Endothelial cell of umbilical vein (primary cell): ENCODE results near the gene RELL1. TPM values are rescaled to one million over a fixed set of nuclear protein-coding genes. Genes with fewer than 3 reads are reported as not detected.

Experiments used
- BruUV-seq: library from RNA; stranded (reverse); fragments of 400-500 nt; replicated peaks from 2 replicates; lab custom pipeline; 2021; lab: Mats Ljungman, UMichigan
- CTCF ChIA-PET: fragments of 300-600, 350-600 bp; sonication (Branson Sonifier 250); formaldehyde crosslinking; loops from one replicate; lab custom pipeline; 2021; ENCODE audit warnings: antibody characterized with exemption, inconsistent platforms; lab: Charles Lee
- POLR2A ChIA-PET: fragments of 300-600, 350-600 bp; sonication (Branson Sonifier 250); formaldehyde crosslinking; loops from one replicate; lab custom pipeline; 2021; ENCODE audit warnings: antibody characterized with exemption, inconsistent platforms; lab: Charles Lee
- DNase-seq: peaks from one replicate; pipeline ENCODE4 v3.0.0-alpha.2; 2011; ENCODE audit warnings: low read depth, low spot score
- FAIRE-seq: peaks from 2 replicates; lab custom pipeline; 2011; peaks lifted over from hg19 to GRCh38; lab: Jason Lieb, UNC
- H2AFZ ChIP-seq: 2 replicates; pipeline ENCODE4 v1.6.0; 2012; ENCODE audit warnings: low read depth, low read length, control low read depth, inconsistent platforms
- H3K27ac ChIP-seq: 2 replicates; pipeline ENCODE4 v1.5.1; 2011; ENCODE audit warnings: low read depth, mild to moderate bottlenecking, control low read depth, low read length, moderate library complexity; ENCODE audit not compliant: insufficient read depth
- H3K27me3 ChIP-seq, 2 experiments: 2 replicates each; pipeline versions ENCODE4 v1.6.0 to v1.6.1; 2011; ENCODE audit warnings: low read length in 2 of 2, mixed read lengths in 1 of 2; ENCODE audit not compliant: control insufficient read depth in 2 of 2, insufficient read depth in 2 of 2
- H3K36me3 ChIP-seq, 2 experiments: 2 replicates in 1 of 2; 3 replicates in 1 of 2; pipeline ENCODE4 v1.5.1; 2011; ENCODE audit warnings: low read length in 2 of 2, mild to moderate bottlenecking in 1 of 2, moderate library complexity in 1 of 2; ENCODE audit not compliant: control insufficient read depth in 2 of 2, insufficient read depth in 2 of 2; ENCODE audit errors: extremely low read depth in 1 of 2
- H3K4me1 ChIP-seq: 3 replicates; pipeline ENCODE4 v1.5.1; 2011; ENCODE audit warnings: mild to moderate bottlenecking, low read length; ENCODE audit not compliant: control insufficient read depth, insufficient read depth; ENCODE audit errors: extremely low read depth
- H3K4me2 ChIP-seq: 2 replicates; pipeline ENCODE4 v1.6.1; 2011; ENCODE audit warnings: low read length, control low read depth, mixed read lengths; ENCODE audit not compliant: insufficient read depth
- H3K4me3 ChIP-seq, 3 experiments: fragments of 200-600 bp in 1 of 3; sonication (generic), shearing (Covaris generic) in 1 of 3; replicated peaks in 1 of 3; 2 replicates each; pipeline ENCODE4 v1.5.1; 2011 to 2016; ENCODE audit warnings: control low read depth in 3 of 3, low read length in 3 of 3, mild to moderate bottlenecking in 2 of 3, inconsistent platforms in 1 of 3, low read depth in 1 of 3, moderate library complexity in 1 of 3; ENCODE audit not compliant: insufficient read depth in 1 of 3
- H3K79me2 ChIP-seq: 2 replicates; pipeline ENCODE4 v1.6.0; 2012; ENCODE audit warnings: low read length, inconsistent platforms; ENCODE audit not compliant: control insufficient read depth, insufficient read depth
- H3K9ac ChIP-seq: replicated peaks from 2 replicates; pipeline ENCODE3; 2011; ENCODE audit warnings: low read length, control low read depth; ENCODE audit not compliant: insufficient read depth; ENCODE audit errors: extremely low read depth
- H3K9me1 ChIP-seq: replicated peaks from 3 replicates; pipeline ENCODE4 v1.6.0; 2011; ENCODE audit warnings: mild to moderate bottlenecking, low read length; ENCODE audit not compliant: control insufficient read depth, insufficient read depth; ENCODE audit errors: extremely low read depth
- H3K9me3 ChIP-seq: replicated peaks from 2 replicates; pipeline ENCODE4 v1.5.1; 2012; ENCODE audit warnings: low read length, inconsistent platforms; ENCODE audit not compliant: control insufficient read depth, insufficient read depth
- H4K20me1 ChIP-seq: replicated peaks from 2 replicates; pipeline ENCODE3; 2011; ENCODE audit warnings: mild to moderate bottlenecking, low read length; ENCODE audit not compliant: control insufficient read depth, insufficient read depth; ENCODE audit errors: extremely low read depth
- CTCF ChIP-seq, 2 donors: IDR thresholded peaks; 1 replicate in 1 of 2; 2 replicates in 1 of 2; pipeline ENCODE4 v1.5.1; 2011; ENCODE audit warnings: low read length in 2 of 2, mild to moderate bottlenecking in 2 of 2, moderate library complexity in 2 of 2, control low read depth in 1 of 2, inconsistent platforms in 1 of 2, low read depth in 1 of 2; ENCODE audit not compliant: insufficient read depth in 1 of 2; ENCODE audit errors: extremely low read depth in 1 of 2
- FOS ChIP-seq: IDR thresholded peaks from 2 replicates; pipeline ENCODE4 v1.6.1; 2011; ENCODE audit warnings: mild to moderate bottlenecking, low read length, moderate library complexity, borderline replicate concordance; ENCODE audit not compliant: insufficient read depth
- JUN ChIP-seq: IDR thresholded peaks from 2 replicates; pipeline ENCODE4 v1.6.1; 2011; ENCODE audit warnings: borderline replicate concordance, low read depth; ENCODE audit not compliant: insufficient read length, insufficient read depth
- POLR2A ChIP-seq: IDR thresholded peaks from 2 replicates; pipeline ENCODE4 v1.6.1; 2012; ENCODE audit warnings: low read depth, mild to moderate bottlenecking, control low read depth, low read length
- POLR2AphosphoS5 ChIP-seq: IDR thresholded peaks from 2 replicates; pipeline ENCODE4 v1.6.1; 2012; ENCODE audit warnings: low read depth, mild to moderate bottlenecking, control low read depth, low read length, moderate library complexity; ENCODE audit not compliant: insufficient read depth
- dilution Hi-C: fragments of 300-500 bp; cut with MboI; formaldehyde crosslinking; loops from one replicate; pipeline ENCODE4 v1.15.0; 2019; ENCODE audit warnings: low sequenced_read_pairs; ENCODE audit not compliant: extremely low pct_ligation_motif_present
- intact Hi-C: fragments of 100-400 bp; cut with micrococcal nuclease; formaldehyde crosslinking; loops from one replicate; pipeline ENCODE4 v1.10.0; 2022
- polyA plus RNA-seq, 4 experiments: library from polyadenylated mRNA; depleted of rRNA in 3 of 4; stranded (reverse) in 3 of 4; unstranded in 1 of 4; fragments of >200 nt; gene quantifications; 2 replicates each; pipeline versions ENCODE4 v1.2.1 to v1.2.3, GENCODE V29; 2011 to 2012; ENCODE audit warnings: missing spikeins in 1 of 4
- total RNA-seq: library from RNA; stranded (reverse); gene quantifications from 2 replicates; pipeline ENCODE4 v1.2.3, GENCODE V29; 2021

RELL1 gene
- total and polyA plus RNA-seq, 2 donors (not counting 3 experiments of a cell fraction or from before 2014, with no cell fraction given), result 20.8 to 91.7 TPM

- Histone ChIP-seq H3K9me1 (no peaks in the 10 kb centered on the region), H4K20me1 (no peaks in the 10 kb centered on the region), H3K4me1 (peaks cover 5% of the 10 kb centered on the region), H3K4me3 (no peak overlapping the region), H3K27ac (no peak overlapping the region), H3K4me2 (no peak overlapping the region), H3K27me3 (no peaks in the 10 kb centered on the region), H3K79me2 (no peaks in the 10 kb centered on the region), H2AFZ (no peak overlapping the region), H3K9me3 (no peaks in the 10 kb centered on the region), H3K36me3 (peaks cover 2% of the 10 kb centered on the region in 2 experiments), H3K9ac (no peak overlapping the region)
- dilution Hi-C loops (no loop called here), intact Hi-C loops (no loop called here)
- ChIA-PET CTCF (no interaction called here), POLR2A (no interaction called here)
- FAIRE-seq (no peak), DNase-seq (no peak)
- no TSS peak for BruUV-seq
- TF ChIP-seq JUN (no peak), POLR2A (no peak), CTCF (IDR thresholded peaks at IDR 0.05; ENCODE audit: extremely low read depth in 1 of 2, insufficient read depth in 1 of 2, low read depth in 1 of 2, low read length in 2 of 2) (no peak), FOS (no peak)
Measured at GRCh38 chr4:37609626-37610025, 76.5 kb downstream of the RELL1 start.

GRCh38 chr4:37607018-37607417, 79.2 kb downstream of the RELL1 start:
- no peak for DNase-seq
- no TSS peak for BruUV-seq
- Histone ChIP-seq H3K27ac (no peak overlapping the region), H3K9me3 (no peaks in the 10 kb centered on the region), H3K4me2 (no peak overlapping the region), H3K36me3 (peaks cover 2% of the 10 kb centered on the region in 2 experiments), H2AFZ (no peak overlapping the region), H3K9me1 (no peaks in the 10 kb centered on the region), H3K79me2 (no peaks in the 10 kb centered on the region), H3K9ac (no peak overlapping the region), H3K27me3 (no peaks in the 10 kb centered on the region), H3K4me1 (peaks cover 13% of the 10 kb centered on the region), H3K4me3 (no peak overlapping the region), H4K20me1 (no peaks in the 10 kb centered on the region)
- ChIA-PET POLR2A (no interaction called here), CTCF (no interaction called here)
- intact Hi-C loops (no loop called here), dilution Hi-C loops (no loop called here)
- TF ChIP-seq POLR2A (no peak), CTCF (IDR thresholded peaks at IDR 0.05; ENCODE audit: extremely low read depth in 1 of 2, insufficient read depth in 1 of 2, low read depth in 1 of 2, low read length in 2 of 2) (no peak), POLR2AphosphoS5 (no peak)
- no peak for FAIRE-seq
